HG03039 (cell line): Measurements from ENCODE around the gene RASAL3.
"Not testable (repeated sequence)": the region's sequence is repeated elsewhere in the genome, so short reads cannot be mapped to it uniquely, and the experiment has no call there.

Experiments
- ATAC-seq: cut with Tn5 transposase; IDR thresholded peaks from one replicate; pipeline ENCODE4 v1.9.1; 2021; ENCODE audit warnings: mild to moderate bottlenecking, moderate library complexity; ENCODE audit not compliant: unreplicated experiment

Gene RASAL3

GRCh38 chr19:15475169-15475568 lies 10.8 kb upstream of the RASAL3 start:
- no peak for ATAC-seq

- ATAC-seq = not testable (repeated sequence)
Measured at GRCh38 chr19:15473821-15474220, 9.5 kb upstream of the RASAL3 start.

GRCh38 chr19:15471639-15472101 lies 7.3 kb upstream of the RASAL3 start:
- no peak for ATAC-seq

GRCh38 chr19:15469513-15470297 lies 5.4 kb upstream of the RASAL3 start:
- ATAC-seq = no peak

- ATAC-seq = no peak
Measured at GRCh38 chr19:15468675-15469512, 4.5 kb upstream of the RASAL3 start.

GRCh38 chr19:15467734-15468214 lies 3.4 kb upstream of the RASAL3 start:
- no peak for ATAC-seq

GRCh38 chr19:15466851-15467733 lies 2.7 kb upstream of the RASAL3 start:
- no peak for ATAC-seq

GRCh38 chr19:15463861-15464371 lies 428 bp downstream of the RASAL3 start:
- ATAC-seq = peak; percentile 37

GRCh38 chr19:15461694-15462093 lies 2.6 kb downstream of the RASAL3 start:
- ATAC-seq = no peak

GRCh38 chr19:15457701-15458484 lies 6.5 kb downstream of the RASAL3 start:
- no peak for ATAC-seq

- ATAC-seq = no peak
Measured at GRCh38 chr19:15456871-15457700, 7.3 kb downstream of the RASAL3 start.

- no peak for ATAC-seq
Measured at GRCh38 chr19:15456441-15456840, 7.9 kb downstream of the RASAL3 start.

GRCh38 chr19:15455996-15456395 lies 8.3 kb downstream of the RASAL3 start:
- ATAC-seq = no peak

- ATAC-seq = no peak
Measured at GRCh38 chr19:15453906-15454860, 10.2 kb downstream of the RASAL3 start.

GRCh38 chr19:15453091-15453578 lies 11.2 kb downstream of the RASAL3 start:
- ATAC-seq = no peak

GRCh38 chr19:15452111-15453047 lies 12.0 kb downstream of the RASAL3 start:
- no peak for ATAC-seq

GRCh38 chr19:15450528-15450890 lies 13.8 kb downstream of the RASAL3 start:
- ATAC-seq = no peak
